ENCODE results near the gene TTLL3. TPM values are rescaled to one million over a fixed set of nuclear protein-coding genes. Genes with fewer than 3 reads are reported as not detected.
"Not testable (repeated sequence)": the region's sequence is repeated elsewhere in the genome, so short reads cannot be mapped to it uniquely, and the experiment has no call there.

The TTLL3 gene
- total RNA-seq, 1 donor from 2014 or later = 71.2 TPM

GRCh38 chr3:9863058-9863772, 53.2 kb downstream of the TTLL3 start:
- intact Hi-C loops (cut with micrococcal nuclease) = no loop called here

- intact Hi-C loops (cut with micrococcal nuclease) = no loop called here
Measured at GRCh38 chr3:9864200-9864927, 54.3 kb downstream of the TTLL3 start.

- intact Hi-C loops (cut with micrococcal nuclease) = not testable (repeated sequence)
Measured at GRCh38 chr3:9865125-9865637, 55.1 kb downstream of the TTLL3 start.

- intact Hi-C loops (cut with micrococcal nuclease) = no loop called here
Measured at GRCh38 chr3:9866639-9867038, 56.6 kb downstream of the TTLL3 start.

- intact Hi-C loops (cut with micrococcal nuclease) = no loop called here
Measured at GRCh38 chr3:9867106-9867505, 57.0 kb downstream of the TTLL3 start.

GRCh38 chr3:9869955-9870354, 59.9 kb downstream of the TTLL3 start:
- intact Hi-C loops (cut with micrococcal nuclease) = no loop called here

DNA sequence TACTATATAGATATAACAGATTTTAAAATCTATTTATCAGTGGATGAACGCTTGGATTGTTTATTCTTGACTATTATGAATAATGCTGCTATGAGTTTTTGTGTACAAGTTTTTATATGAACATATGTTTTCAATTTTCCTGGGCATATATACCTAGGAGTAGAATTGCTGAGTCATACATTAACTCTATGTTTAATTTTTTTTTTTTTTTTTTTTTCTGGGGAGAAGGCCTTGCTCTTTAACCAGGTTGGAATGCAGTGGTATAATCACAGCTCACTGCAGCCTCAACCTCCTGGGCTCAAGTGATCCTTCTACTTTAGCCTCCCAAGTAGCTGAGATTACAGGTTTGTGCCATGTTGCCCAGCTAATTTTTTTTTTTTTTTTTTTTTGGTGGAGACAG, 60.9 kb downstream of the TTLL3 start:
- intact Hi-C loops (cut with micrococcal nuclease) = no loop called here

- intact Hi-C loops (cut with micrococcal nuclease) = not testable (repeated sequence)
Measured at GRCh38 chr3:9872067-9872466, 62.0 kb downstream of the TTLL3 start.

DNA sequence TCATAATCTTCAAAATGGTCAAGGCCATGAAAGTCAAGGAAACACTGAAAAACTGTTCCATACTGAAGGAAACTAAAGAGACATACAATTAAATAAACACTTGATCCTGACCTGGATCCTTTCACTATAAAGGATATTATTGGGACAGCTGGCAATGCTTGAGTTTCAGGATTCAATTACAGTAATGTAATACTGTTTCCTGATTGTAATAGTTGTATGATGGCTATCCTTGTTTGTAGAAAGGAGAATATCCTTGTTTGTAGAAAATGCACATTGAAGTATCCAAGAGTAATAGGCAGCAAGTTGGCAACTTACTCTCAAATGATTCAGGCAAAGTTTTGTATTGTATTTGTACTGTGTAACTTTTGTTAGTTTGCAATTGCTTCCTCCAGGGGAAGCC, 65.4 kb downstream of the TTLL3 start:
- intact Hi-C loops (cut with micrococcal nuclease) = no loop called here

GRCh38 chr3:9876255-9876654, 66.2 kb downstream of the TTLL3 start:
- intact Hi-C loops (cut with micrococcal nuclease) = not testable (repeated sequence)

DNA sequence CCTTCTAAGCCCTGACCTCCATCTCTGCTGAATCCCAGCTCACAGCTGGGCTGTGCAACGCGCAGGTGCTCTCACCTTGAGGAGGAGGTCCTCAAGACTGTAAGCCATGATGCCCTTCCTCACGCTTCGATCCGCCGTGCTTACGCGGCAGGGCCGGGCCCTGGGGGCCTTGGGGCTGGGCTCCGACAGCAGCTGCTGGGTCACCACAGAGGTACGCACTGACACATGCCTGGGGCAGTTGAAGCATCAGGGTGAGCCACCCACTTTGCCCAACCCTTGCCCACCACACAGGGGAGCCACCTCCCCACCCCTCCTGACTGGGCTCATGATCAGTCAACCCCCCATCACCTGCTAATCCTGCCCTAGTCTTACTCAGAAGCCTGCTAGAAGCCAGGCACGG, 66.9 kb downstream of the TTLL3 start:
- intact Hi-C loops (cut with micrococcal nuclease) = no loop called here

DNA sequence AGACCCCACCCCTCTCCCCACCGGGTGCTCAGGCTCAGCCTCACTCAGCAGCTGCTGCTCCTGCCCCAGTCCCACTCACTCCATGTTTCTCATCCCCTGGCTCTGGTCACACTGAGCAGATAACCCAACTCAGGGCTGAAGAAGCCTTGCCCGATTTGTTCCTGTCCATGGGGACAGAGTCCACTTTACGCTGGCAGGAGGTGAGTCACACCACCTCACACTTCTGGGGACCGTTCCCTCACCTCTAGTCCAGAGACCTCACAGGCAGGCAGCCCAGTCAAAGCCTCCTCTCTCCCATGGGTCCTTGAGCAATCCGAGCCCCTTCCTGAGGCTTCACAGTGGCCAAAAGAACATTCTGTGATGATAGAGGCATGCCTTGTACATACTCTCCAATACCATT, 68.6 kb downstream of the TTLL3 start:
- intact Hi-C loops (cut with micrococcal nuclease) = no loop called here

- intact Hi-C loops (cut with micrococcal nuclease) = no loop called here
Measured at GRCh38 chr3:9879830-9880549, 69.9 kb downstream of the TTLL3 start, which contains the start of gene CIDEC. Gene CIDEC, minus strand, starts transcription at chr3:9880253. Its CDS starts 1,767 bp downstream, at chr3:9878486.

GRCh38 chr3:9881441-9881840, 71.4 kb downstream of the TTLL3 start:
- intact Hi-C loops (cut with micrococcal nuclease) = no loop called here

- intact Hi-C loops (cut with micrococcal nuclease) = no loop called here
Measured at GRCh38 chr3:9883706-9884554, 73.9 kb downstream of the TTLL3 start.

- intact Hi-C loops (cut with micrococcal nuclease) = no loop called here
Measured at GRCh38 chr3:9884555-9885165, 74.6 kb downstream of the TTLL3 start.

Data from T-helper 2 cell treated with Interferon-gamma antibody and Interleukin-4, amounts not matched to agents 100 ng/mL and 5 ng/mL, for 36 hours (primary cell).